Adrenal gland (tissue), 12 donors: Measurements from ENCODE around the gene DBX2. TPM values are rescaled to one million over a fixed set of nuclear protein-coding genes. Genes with fewer than 3 reads are reported as not detected.
"Not testable (repeated sequence)": the region's sequence is repeated elsewhere in the genome, so short reads cannot be mapped to it uniquely, and the experiment has no call there.

ENCODE experiments used
- DNase-seq, 7 donors: peaks; one replicate each; pipeline ENCODE4 v3.0.0-alpha.2; 2019 to 2020
- H3K27ac ChIP-seq, 5 donors: fragments of 200-600 bp; sonication (generic) in 4 of 5; 1 replicate in 3 of 5; 2 replicates in 2 of 5; pipeline versions ENCODE4 v1.5.1 to v1.8.0; 2016 to 2020; ENCODE audit warnings: mild to moderate bottlenecking in 1 of 5
- H3K27me3 ChIP-seq: fragments of 200-600 bp; 2 replicates; pipeline ENCODE4 v1.8.0; 2021
- H3K36me3 ChIP-seq, 2 donors: fragments of 200-600 bp; replicated peaks in 1 of 2; 1 replicate in 1 of 2; 2 replicates in 1 of 2; pipeline versions ENCODE4 v1.5.1 to v1.8.0; 2018 to 2022
- H3K4me1 ChIP-seq, 2 donors: fragments of 200-600 bp; replicated peaks in 1 of 2; 1 replicate in 1 of 2; 2 replicates in 1 of 2; pipeline versions ENCODE4 v1.5.1 to v1.8.0; 2018 to 2021
- H3K4me3 ChIP-seq, 4 donors: fragments of 200-600 bp; sonication (generic) in 3 of 4; one replicate each; pipeline ENCODE4 v1.5.1; 2016 to 2018
- H3K9me3 ChIP-seq, 3 donors: fragments of 200-600 bp; sonication (generic) in 1 of 3; replicated peaks in 1 of 3; 1 replicate in 2 of 3; 2 replicates in 1 of 3; pipeline versions ENCODE4 v1.5.1 to v1.8.0; 2016 to 2021
- POLR2A ChIP-seq, 2 donors: fragments of 450-650 bp; IDR thresholded peaks; one replicate each; pipeline ENCODE4 v1.6.1; 2017; ENCODE audit warnings: antibody characterized with exemption in 2 of 2, mild to moderate bottlenecking in 2 of 2, moderate library complexity in 1 of 2
- WGBS, 4 donors: extraction: QIAGEN DNeasy Blood & Tissue Kit in 2 of 4; methylation state at CpG; one replicate each; pipeline versions ENCODE4 v1.1.5 to v1.1.7; 2013 to 2017; 5-methylcytosine and 5-hydroxymethylcytosine counted together
- intact Hi-C, 2 donors: fragments of 100-400 bp; cut with DNase I; formaldehyde crosslinking; loops; one replicate each; pipeline versions ENCODE4 v1.14.1 to v1.15.0; 2022 to 2023
- polyA plus RNA-seq, 3 donors: library from polyadenylated mRNA; stranded (reverse); fragments of 200-250 nt in 2 of 3; fragments of 350-450 nt in 1 of 3; fragmentation: Illumina TruSeq in 1 of 3; extraction: RNeasy Lipid Tissue Mini Kit (QIAGEN cat#74804) in 1 of 3; gene quantifications; one replicate each; pipeline ENCODE4 v1.2.3, GENCODE V29; 2013 to 2014
- total RNA-seq, 9 donors: library from RNA; depleted of rRNA in 4 of 9; stranded (reverse); fragments of >200 nt in 4 of 9; fragments of 120-200 nt in 1 of 9; fragmentation: NEBNext Ultra II Directional in 1 of 9; extraction: Animal tissue kit (Norgen Biotek cat#: 25700) in 1 of 9; gene quantifications; one replicate each; pipeline versions ENCODE4 v1.1.0 to v1.2.4, GENCODE V29; 2013 to 2023
- TF ChIP-seq, protein P1 (sequence below), 6 experiments: fragments of 450-650 bp in 4 of 6; fragments of 200-600 bp in 2 of 6; sonication (generic) in 1 of 6; IDR thresholded peaks; 1 replicate in 5 of 6; 2 replicates in 1 of 6; pipeline versions ENCODE4 v1.5.1 to v1.8.0; 2016 to 2021; ENCODE audit warnings: antibody characterized with exemption in 6 of 6, mild to moderate bottlenecking in 2 of 6, moderate library complexity in 1 of 6
- donor health status: healthy with polysubstance abuse.
- donor health status: Bipolar disorder and iron deficiency.
- donor health status: DM: yes; HTN: yes; CAD: no.
- donor health status: DM: no; HTN: no; CAD: no.
- donor health status: DM: no; HTN: no; CAD: no.
- donor health status: DM: yes; HTN: yes; CAD: no.

DBX2 gene
- total and polyA plus RNA-seq, 12 donors: 0.03 to 0.16 (median 0.06) TPM; not detected in 9

- Histone ChIP-seq H3K36me3 (no peaks in the 10 kb centered on the region), H3K9me3 (no peaks in the 10 kb centered on the region), H3K27me3 (no peaks in the 10 kb centered on the region), H3K4me3 (no peak overlapping the region), H3K27ac (no peak overlapping the region), H3K4me1 (no peaks in the 10 kb centered on the region)
- intact Hi-C loops: no loop called here
- DNase-seq: no peak
- TF ChIP-seq POLR2A (IDR thresholded peaks at IDR 0.05): no peak
- TF ChIP-seq, protein P1, sequence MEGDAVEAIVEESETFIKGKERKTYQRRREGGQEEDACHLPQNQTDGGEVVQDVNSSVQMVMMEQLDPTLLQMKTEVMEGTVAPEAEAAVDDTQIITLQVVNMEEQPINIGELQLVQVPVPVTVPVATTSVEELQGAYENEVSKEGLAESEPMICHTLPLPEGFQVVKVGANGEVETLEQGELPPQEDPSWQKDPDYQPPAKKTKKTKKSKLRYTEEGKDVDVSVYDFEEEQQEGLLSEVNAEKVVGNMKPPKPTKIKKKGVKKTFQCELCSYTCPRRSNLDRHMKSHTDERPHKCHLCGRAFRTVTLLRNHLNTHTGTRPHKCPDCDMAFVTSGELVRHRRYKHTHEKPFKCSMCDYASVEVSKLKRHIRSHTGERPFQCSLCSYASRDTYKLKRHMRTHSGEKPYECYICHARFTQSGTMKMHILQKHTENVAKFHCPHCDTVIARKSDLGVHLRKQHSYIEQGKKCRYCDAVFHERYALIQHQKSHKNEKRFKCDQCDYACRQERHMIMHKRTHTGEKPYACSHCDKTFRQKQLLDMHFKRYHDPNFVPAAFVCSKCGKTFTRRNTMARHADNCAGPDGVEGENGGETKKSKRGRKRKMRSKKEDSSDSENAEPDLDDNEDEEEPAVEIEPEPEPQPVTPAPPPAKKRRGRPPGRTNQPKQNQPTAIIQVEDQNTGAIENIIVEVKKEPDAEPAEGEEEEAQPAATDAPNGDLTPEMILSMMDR (IDR thresholded peaks at IDR 0.05): no peak
- WGBS, 4 donors: 46 to 51% (median 48%) methylated on average over 4 of the region's 4 CpGs
Measured at GRCh38 chr12:45089411-45090075, 38.6 kb upstream of the DBX2 start.

DNA sequence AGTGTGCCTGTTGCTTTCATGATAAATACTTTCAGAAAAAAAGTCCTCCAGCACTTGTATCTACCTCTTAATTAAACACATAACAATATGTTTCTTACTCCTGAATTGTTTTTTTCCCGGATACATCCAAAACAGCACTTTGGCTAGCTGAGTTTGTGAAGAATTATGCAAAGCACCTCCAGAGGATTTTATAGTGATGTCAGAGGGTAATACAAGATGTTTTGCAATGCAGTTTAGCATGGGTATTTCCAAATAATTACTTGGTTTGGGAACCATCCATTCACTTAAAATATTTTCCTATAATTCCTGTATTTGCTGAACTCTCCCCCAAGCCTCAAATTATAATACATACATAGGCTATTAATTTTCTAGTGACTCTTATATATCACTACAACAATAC lies 37.7 kb upstream of the DBX2 start:
- TF ChIP-seq POLR2A (IDR thresholded peaks at IDR 0.05): no peak
- TF ChIP-seq, protein P1 (IDR thresholded peaks at IDR 0.05): no peak
- Histone ChIP-seq H3K4me3 (no peak overlapping the region), H3K36me3 (no peaks in the 10 kb centered on the region), H3K9me3 (no peaks in the 10 kb centered on the region), H3K27ac (no peak overlapping the region), H3K27me3 (no peaks in the 10 kb centered on the region), H3K4me1 (no peaks in the 10 kb centered on the region)
- intact Hi-C loops: no loop called here
- 73 to 92% (median 77%) methylated on average over 1 of the region's 1 CpG for WGBS, 4 donors
- DNase-seq: no peak

DNA sequence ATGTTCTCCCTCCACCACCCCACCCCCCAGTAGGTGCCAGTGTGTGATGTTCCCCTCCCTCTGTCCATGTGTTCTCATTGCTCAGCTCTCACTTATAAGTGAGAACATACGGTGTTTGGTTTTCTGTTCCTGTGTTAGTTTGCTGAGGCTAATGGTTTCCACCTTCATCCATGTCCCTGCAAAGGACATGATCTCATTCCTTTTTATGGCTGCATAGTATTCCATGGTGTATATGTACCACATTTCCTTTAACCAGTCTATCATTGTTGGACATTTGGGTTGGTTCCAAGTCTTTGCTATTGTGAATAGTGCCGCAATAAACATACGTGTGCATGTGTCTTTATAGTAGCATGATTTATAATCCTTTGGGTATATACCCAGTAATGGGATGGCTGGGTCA lies 33.3 kb upstream of the DBX2 start:
- H3K36me3 ChIP-seq, intact Hi-C loops, H3K27ac ChIP-seq, H3K4me1 ChIP-seq, H3K27me3 ChIP-seq, DNase-seq, H3K4me3 ChIP-seq, H3K9me3 ChIP-seq: not testable (repeated sequence)
- 84 to 96% (median 88%) methylated on average over 3 of the region's 3 CpGs for WGBS, 4 donors

DNA sequence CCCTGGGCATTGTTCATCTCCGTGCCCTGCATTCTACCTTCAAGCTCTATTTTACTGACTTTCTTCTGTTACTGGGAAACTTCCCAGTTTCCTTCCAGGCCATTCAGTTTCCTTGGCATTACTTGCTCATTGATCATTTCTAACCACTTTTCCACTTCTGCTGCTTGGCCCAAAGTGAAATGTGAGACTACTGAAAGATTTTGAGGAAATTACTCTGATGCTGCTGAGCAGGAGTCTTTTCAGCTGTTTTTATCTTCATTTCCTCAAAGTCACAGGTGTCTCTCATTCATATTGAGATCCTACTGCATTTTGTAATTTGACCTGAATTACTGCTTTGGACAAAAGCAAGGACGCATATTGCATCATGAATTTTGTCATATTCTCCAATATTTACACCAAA lies 26.4 kb upstream of the DBX2 start:
- Histone ChIP-seq H3K4me1 (no peaks in the 10 kb centered on the region), H3K4me3 (no peak overlapping the region), H3K9me3 (no peaks in the 10 kb centered on the region), H3K27me3 (no peaks in the 10 kb centered on the region), H3K36me3 (no peaks in the 10 kb centered on the region), H3K27ac (no peak overlapping the region)
- 46 to 73% (median 63%) methylated on average over 2 of the region's 2 CpGs for WGBS, 4 donors
- DNase-seq: no peak
- TF ChIP-seq, protein P1 (IDR thresholded peaks at IDR 0.05): no peak
- TF ChIP-seq POLR2A (IDR thresholded peaks at IDR 0.05): no peak
- intact Hi-C loops: no loop called here

- H3K36me3 ChIP-seq: no peaks in the 10 kb centered on the region
- H3K4me1 ChIP-seq: no peaks in the 10 kb centered on the region
- intact Hi-C loops: no loop called here
- H3K9me3 ChIP-seq: no peaks in the 10 kb centered on the region
- H3K27ac ChIP-seq: no peak overlapping the region
- H3K4me3 ChIP-seq: no peak overlapping the region
- no peak for DNase-seq
- WGBS, 4 donors: 35 to 42% (median 38%) methylated on average over 3 of the region's 3 CpGs
- no peak for TF ChIP-seq POLR2A (IDR thresholded peaks at IDR 0.05)
- TF ChIP-seq, protein P1 (IDR thresholded peaks at IDR 0.05): no peak
- no peaks in the 10 kb centered on the region for H3K27me3 ChIP-seq
Measured at GRCh38 chr12:45076417-45077026, 25.6 kb upstream of the DBX2 start.
